GM23338 (cell line): ENCODE measurements around the gene ETFRF1.

Experiments
- POLR2AphosphoS5 ChIP-seq: IDR thresholded peaks from 2 replicates; pipeline ENCODE4 v1.6.1; 2016; ENCODE audit warnings: antibody characterized with exemption, low read depth
- TF ChIP-seq, protein P1 (sequence below), 2 experiments: fragments of 200-600 bp in 1 of 2; sonication (generic) in 1 of 2; conservative IDR thresholded peaks; 2 replicates each; pipeline versions ENCODE4 v1.5.1 to v1.6.1; 2016 to 2017; ENCODE audit warnings: antibody characterized with exemption in 2 of 2, low read depth in 2 of 2, mild to moderate bottlenecking in 2 of 2, moderate library complexity in 1 of 2

DNA sequence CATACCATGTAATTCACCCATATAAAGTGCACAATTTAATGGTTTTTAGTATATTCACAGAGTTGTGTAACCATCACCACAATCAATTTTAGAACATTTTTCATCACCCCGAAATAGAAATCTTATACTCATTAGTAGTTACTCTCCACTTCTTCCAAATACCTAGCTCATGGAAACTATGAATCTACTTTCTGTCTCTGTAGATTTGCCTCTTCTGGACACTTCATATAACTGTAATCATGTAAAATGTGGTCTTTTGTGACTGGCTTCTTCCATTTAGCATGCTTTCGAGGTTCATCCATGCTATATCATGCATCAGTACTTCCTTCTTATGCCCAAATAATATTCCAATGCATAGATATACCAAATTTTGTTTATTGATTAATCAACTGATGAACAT lies 10.9 kb upstream of the ETFRF1 start:
- no peak for TF ChIP-seq POLR2AphosphoS5
- TF ChIP-seq, protein P1, sequence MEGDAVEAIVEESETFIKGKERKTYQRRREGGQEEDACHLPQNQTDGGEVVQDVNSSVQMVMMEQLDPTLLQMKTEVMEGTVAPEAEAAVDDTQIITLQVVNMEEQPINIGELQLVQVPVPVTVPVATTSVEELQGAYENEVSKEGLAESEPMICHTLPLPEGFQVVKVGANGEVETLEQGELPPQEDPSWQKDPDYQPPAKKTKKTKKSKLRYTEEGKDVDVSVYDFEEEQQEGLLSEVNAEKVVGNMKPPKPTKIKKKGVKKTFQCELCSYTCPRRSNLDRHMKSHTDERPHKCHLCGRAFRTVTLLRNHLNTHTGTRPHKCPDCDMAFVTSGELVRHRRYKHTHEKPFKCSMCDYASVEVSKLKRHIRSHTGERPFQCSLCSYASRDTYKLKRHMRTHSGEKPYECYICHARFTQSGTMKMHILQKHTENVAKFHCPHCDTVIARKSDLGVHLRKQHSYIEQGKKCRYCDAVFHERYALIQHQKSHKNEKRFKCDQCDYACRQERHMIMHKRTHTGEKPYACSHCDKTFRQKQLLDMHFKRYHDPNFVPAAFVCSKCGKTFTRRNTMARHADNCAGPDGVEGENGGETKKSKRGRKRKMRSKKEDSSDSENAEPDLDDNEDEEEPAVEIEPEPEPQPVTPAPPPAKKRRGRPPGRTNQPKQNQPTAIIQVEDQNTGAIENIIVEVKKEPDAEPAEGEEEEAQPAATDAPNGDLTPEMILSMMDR (conservative IDR thresholded peaks at IDR 0.05; ENCODE audit: low read depth in 2 of 2) = no peak
